Measurements from ENCODE around the gene HYDIN. TPM values are rescaled to one million over a fixed set of nuclear protein-coding genes. Genes with fewer than 3 reads are reported as not detected.
A peak's percentile ranks its signal among the peaks of the same experiment; 100 is the strongest.
"Not testable (repeated sequence)": the region's sequence is repeated elsewhere in the genome, so short reads cannot be mapped to it uniquely, and the experiment has no call there.

HYDIN gene
- polyA plus RNA-seq, 3 donors = 11.5 to 19.6 (median 18.6) TPM

- not testable (repeated sequence) for DNase-seq
Observed at GRCh38 chr16:71006516-71006915, 224.0 kb downstream of the HYDIN start.

DNA sequence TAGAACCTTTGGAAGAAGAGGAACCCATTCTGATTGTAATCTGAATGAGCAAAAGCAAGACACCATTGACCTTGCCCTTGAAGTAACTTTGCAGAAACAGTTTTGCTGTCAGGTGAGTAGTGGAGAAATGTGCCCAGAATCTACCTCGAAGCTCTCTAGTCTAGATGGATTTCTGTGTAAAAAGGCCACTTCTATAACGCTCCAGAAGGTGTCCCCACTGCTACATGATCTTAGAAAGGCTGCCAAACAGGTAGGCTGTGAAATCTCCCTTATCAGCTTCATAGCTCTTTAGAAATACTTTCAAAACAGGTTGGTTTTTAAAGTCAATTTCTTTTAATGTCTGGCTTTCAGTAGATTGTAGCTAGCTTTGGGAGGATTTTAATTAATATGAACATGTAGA is 230.8 kb downstream of the HYDIN start:
- DNase-seq = peak; percentile 17

DNA sequence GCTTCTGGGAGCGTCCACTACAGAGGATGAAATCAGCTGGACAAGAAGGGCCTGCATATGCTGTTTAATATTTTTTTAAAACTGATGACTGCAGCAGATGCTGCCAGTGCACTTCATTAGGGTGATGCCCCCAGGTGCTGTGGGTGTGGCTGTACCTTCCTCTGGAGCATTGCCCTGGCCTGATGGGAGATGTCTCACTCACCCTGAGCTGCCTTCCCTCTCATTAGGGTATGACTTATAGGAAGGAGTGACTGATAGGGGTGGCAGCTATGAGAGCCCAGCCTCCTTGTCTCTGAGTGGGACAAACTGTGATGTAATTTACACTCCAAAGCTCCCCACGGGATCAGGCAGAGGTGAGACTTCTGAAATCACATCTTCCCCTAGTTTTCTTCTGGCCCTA is 234.7 kb downstream of the HYDIN start:
- not testable (repeated sequence) for DNase-seq

DNA sequence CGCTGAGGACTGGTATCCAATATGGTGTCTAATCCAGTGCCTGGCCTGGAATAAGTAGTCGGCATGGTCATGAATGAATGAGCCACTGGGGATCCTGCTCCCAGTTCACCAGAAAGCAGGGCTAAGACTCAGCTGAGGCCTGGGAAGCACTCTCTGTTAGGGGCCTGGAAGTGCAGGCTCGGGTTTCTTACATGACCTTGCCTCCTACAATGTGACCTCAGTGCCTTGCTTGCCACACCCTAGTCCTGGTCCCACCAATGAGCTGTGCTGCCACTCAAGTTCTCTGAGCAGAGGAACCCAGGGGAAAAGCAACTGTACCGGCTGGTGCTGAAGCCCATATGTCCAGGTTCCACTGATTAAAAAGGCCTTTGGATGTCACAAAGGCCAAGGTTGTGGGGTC is 238.0 kb downstream of the HYDIN start:
- not testable (repeated sequence) for DNase-seq

DNA sequence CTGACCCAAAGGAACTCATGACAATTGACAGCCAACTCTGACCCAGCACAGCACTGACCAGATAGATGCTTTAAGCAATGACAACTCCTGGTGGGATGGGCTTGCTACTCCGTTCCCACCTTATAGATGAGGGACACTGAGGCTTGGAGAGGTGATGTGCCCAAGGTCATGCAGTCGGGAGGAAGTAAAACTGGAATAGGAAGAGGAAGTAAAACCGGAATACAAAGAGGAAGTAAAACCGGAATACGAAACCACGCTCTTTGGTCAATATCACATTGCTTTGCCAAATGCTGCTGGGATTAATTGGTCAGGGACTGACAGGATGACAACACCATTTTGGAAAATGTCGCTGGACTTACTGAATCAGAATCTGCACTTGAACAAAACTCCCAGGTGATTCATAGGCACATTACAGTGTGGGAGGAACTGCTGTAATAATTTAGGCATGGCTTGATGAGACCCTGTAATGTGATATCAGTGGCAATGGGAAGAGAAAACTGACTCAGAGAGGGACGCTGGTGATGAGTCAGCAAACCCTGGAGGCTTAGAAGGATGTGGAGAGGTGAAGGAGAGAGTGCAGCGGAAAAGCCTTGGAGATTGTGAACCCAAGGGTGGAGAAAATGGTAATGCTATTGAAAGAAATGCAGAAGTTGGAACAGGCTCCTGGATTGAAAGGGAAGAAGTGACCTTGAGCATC is 243.4 kb downstream of the HYDIN start:
- DNase-seq = not testable (repeated sequence)

DNA sequence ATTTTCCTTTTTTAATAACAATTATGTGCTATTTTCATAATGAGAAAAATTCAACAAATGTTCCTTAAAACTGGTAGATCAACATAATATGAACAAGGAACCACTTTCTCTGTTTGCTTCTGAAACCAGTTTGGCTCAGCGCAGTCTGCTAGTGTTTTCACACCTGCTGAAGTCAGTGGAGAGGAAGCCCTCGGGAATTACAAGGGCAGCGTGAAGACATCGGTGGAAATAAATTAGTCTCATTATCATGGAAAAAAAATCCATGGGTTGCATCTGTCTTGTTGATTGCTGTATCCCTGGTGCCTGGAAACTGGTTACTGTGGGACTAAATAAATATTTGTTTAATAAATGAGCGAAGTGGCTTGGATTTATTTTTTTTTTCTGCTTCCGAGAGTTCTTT is 245.8 kb downstream of the HYDIN start:
- DNase-seq = not testable (repeated sequence)

GRCh38 chr16:70968332-70968731 is 262.2 kb downstream of the HYDIN start:
- not testable (repeated sequence) for DNase-seq

DNA sequence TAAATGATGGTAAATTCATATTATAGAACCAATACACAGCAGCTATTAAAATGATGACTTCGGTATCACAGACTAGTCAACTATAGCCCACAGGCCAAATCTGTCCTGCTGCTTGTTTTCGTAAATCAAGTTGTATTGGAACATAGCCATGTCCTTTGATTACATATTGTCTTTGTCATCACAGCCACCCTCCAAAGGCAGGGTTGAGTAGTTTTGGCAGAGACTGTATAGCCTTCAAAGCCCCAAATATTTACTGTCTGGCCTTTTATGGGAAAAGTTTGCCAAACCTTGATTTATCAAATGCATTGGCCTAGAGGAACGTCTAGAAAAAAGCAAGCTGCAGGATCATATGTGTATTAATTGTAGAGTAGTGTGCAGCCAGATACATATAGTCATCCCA is 270.4 kb downstream of the HYDIN start:
- DNase-seq = not testable (repeated sequence)

DNA sequence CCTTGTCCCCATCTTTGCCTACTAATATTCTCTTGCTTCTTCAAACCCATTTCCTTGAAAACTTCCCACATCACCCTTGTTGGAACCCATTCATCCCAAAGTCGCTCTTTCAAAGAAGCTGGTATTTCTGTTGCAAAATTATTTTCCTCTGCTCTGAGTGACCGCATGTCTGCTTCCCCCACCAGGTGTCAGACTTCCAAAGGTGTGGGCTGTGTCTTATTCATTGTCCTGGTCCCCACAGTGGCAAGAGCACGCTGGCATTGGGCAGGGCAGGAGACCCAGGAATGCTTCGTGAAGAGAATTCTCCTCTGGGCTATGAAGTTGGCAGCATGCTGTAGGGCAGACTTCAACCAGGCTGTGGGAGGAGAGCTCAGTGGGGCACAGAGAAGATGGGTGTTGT is 275.6 kb downstream of the HYDIN start:
- not testable (repeated sequence) for DNase-seq

DNA sequence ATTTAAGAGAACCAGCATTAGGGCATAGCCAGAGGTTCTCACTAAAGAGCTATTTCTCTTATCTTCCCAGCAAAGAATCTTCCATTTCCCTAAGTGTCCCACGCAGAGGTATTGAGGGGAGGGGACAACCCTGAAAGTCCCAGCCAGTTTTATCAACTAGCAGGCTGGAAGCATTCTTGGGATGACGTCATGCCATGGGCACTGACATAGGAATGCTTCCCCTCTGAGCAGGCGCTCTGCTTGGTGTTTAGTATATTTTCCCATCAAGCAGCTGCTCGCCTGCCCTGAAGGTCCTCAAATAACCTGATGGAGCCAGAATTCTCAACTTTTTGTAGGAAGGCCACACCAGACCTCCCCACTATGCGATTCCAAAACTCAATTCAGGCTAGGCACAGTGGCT is 276.7 kb downstream of the HYDIN start:
- not testable (repeated sequence) for DNase-seq

DNA sequence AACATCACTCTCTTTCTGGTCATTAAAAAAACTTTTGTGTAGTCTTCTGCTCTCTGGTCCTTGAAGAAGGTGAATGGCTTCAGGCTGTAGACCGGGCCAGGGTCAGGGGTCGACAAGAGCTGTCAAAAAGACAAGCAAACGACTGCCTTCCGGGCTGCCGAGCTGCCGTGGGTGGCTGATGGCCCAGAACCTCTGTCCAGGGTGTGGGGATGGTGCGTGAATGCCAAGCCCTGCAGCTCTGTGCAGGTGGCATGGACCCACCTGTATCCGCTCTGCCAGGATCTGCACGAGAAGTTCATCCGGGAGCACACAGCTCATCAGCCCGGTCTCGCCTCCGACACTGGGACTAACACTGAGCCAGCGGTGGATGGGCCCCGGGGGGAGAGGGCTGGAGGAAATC is 287.0 kb downstream of the HYDIN start:
- DNase-seq = not testable (repeated sequence)

GRCh38 chr16:70939690-70940359 is 290.7 kb downstream of the HYDIN start:
- not testable (repeated sequence) for DNase-seq

GRCh38 chr16:70936781-70937525 is 293.6 kb downstream of the HYDIN start:
- DNase-seq = peak; percentile 65

DNA sequence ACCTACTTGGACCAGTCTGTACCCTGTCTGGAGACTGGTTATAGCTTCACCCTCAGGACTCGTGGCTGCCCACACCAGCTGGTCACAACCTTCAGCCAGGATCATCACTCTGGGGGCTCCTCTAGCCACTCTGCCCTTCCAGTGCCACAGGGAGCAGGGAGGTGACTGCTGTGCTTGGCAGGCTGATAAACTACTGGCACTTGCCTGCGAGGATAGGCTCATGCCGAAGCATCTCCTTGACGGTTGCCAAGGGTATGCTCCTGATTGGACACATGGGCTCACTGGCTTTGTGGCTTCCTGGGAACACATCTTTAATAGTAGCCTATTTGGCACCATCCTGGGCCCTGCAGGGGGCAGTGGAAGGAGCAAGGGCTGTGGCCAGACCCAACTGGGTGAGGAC is 295.2 kb downstream of the HYDIN start:
- not testable (repeated sequence) for DNase-seq

- DNase-seq = not testable (repeated sequence)
Observed at GRCh38 chr16:70933746-70934145, 296.8 kb downstream of the HYDIN start.

DNA sequence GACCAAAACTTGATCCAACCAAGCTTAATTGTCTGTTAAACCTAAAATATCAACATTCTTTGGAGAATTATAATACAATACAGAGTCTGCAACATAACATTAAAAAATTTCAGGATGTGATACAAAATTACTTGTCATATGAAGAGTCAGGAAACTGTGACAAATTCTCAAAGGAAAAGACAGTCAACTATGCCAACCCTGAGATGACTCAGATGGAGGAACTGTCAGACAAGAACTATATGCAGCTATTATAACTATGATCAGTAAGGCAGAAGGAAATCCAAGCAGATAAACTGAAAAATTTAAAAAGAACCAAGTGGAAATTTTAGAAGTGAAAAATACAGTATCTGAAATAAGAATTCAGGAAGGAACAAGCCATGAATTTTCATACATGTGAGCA is 299.8 kb downstream of the HYDIN start:
- not testable (repeated sequence) for DNase-seq

DNA sequence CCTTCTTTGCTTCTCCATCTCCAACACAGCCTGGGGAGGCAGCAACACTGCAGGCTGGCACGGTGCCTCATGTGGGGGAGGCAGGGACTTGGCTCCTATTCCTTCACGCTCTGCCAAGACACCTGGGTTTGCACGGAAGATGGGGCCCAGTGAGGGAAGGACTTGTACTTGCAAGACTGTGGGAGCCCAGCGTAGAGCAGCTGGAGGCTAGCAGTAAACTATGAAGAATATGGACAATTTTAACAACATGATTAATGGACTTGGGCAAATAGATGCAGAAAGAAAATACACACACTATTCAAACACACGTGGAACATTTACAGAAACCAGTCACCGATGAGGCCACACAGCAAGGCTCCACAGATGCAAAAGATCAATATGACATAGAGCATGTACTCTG is 308.4 kb downstream of the HYDIN start:
- peak; percentile 34 for DNase-seq

DNA sequence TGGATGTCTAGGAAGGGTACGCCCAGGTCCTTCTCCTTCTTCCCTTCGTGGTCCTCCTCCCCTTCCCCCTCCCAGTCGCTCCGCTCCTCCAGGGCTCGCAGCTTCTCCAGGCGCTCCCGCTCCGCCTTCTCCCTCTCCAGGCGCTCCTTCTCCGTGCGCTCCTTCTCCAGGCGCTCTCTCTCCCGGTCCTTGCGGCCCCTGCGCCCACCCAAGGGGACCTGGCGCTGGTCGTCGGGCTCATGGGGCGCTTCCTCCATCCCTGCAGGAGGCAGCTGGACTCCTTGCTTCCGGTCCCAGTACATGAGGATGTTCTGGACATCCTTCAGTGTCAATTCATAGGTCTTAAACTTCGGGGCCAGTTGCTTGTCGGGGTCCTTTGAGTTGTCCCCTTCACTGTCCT is 309.9 kb downstream of the HYDIN start:
- DNase-seq = not testable (repeated sequence)

DNA sequence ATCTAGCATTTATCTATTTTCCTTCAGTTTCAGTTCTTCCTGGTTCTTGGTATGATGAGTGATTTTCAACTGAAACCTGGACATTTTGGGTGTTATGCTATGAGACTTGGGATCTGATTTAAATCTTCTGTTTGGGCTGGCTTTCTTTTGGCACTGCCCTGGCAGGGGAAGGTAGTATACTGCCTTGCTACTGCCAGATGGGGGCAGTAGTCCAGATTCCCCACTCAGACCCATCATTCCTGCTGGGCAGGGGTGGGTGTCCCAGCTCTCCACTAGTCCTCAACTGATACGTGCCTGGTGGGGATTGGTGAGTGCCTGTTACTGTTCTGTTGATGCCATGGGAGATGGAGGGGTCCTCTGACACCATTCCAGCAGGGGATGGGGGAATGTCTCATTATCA is 342.3 kb downstream of the HYDIN start:
- not testable (repeated sequence) for DNase-seq

DNA sequence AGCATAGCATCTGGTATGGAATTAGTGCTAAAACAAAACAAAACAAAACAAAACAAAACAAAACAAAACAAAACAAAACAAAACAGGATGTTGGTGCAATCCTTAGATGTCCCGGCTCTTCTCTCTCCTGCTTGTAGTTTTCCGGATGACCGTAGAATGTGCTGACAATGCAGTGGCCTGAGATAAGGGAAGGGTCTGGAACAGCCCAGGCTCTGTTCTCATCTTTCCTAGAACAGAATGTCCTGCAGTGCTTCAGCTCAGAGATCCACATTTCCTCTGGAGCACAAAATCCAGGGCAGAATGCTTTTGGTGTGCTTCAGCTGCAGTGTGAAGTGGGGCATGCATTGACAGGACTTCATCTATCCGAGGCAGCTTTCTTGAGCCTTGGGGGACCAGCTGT is 345.9 kb downstream of the HYDIN start:
- not testable (repeated sequence) for DNase-seq

- DNase-seq = not testable (repeated sequence)
Observed at GRCh38 chr16:70882311-70882710, 348.2 kb downstream of the HYDIN start.

DNA sequence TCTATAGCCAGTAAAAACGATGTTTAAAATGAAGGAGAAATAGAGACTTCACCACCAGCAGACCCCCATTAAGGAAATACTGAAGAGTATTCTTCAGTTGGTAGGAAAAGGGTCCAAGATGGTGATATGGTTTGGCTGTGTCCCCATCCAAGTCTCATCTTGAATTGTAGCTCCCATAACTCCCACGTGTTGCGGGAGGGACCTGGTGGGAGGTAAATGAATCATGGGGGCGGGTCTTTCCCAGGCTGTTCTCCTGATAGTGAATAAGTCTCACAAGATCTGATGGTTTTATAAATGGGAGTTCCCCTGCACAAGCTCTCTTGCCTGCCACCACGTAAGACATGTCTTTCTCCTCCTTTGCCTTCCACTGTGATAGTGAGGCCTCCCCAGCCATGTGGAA is 352.6 kb downstream of the HYDIN start:
- DNase-seq = not testable (repeated sequence)

- not testable (repeated sequence) for DNase-seq
Observed at GRCh38 chr16:70876442-70876841, 354.1 kb downstream of the HYDIN start.
